ENCODE measurements around the gene HSD3B7. TPM values are rescaled to one million over a fixed set of nuclear protein-coding genes. Genes with fewer than 3 reads are reported as not detected.

HSD3B7 gene
- total RNA-seq, 4 donors from 2014 or later, result 6.9 to 17.0 (median 8.8) TPM

DNA sequence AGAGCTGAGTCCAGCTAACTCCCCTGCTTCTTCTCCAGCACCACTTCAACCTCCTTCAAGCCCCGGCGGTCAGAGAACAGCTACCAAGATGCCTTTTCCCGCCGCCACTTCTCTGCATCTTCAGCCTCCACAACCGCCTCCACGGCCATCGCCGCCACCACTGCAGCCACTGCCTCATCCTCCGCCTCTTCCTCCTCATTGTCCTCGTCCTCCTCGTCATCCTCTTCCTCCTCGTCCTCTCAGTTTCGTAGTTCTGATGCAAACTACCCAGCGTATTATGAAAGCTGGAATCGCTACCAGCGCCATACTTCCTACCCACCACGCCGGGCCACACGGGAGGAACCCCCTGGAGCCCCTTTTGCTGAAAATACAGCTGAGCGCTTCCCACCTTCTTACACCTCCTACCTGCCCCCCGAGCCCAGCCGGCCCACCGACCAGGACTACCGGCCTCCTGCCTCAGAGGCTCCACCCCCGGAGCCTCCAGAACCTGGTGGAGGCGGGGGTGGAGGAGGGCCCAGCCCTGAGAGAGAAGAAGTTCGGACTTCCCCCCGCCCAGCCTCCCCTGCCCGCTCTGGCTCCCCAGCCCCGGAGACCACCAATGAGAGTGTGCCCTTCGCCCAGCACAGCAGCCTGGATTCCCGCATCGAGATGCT is 20.3 kb upstream of the HSD3B7 start:
- WGBS, 2 donors, result 88 to 93% methylated on average over 17 to 19 of the region's 33 CpGs
- DNase-seq, result no peak

DNA sequence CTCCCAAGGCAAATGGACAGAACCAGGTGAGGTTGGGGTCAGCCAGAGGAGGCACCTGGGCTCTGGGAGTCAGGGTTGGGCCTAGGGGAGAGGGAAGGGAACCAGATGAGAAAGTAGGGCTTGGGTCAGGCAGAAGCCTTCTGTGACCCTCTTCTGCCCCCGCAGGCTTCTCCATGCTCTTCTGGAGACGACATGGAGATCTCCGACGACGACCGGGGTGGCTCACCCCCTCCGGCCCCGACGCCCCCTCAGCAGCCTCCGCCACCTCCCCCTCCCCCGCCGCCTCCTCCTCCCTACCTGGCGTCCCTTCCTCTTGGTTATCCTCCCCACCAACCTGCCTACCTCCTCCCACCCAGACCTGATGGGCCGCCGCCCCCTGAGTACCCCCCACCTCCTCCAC is 19.6 kb upstream of the HSD3B7 start:
- no peaks in the 10 kb centered on the region for H3K9me3 ChIP-seq
- intact Hi-C loops (cut with DNase I), result no loop called here
- 90 to 92% methylated on average over 5 to 10 of the region's 15 CpGs for WGBS, 2 donors
- no peak overlapping the region for H3K4me3 ChIP-seq
- peaks cover 63 to 100% (median 96%) of the 10 kb centered on the region in 3 donors for H3K36me3 ChIP-seq
- no peak overlapping the region for H3K27ac ChIP-seq
- H3K27me3 ChIP-seq, result no peaks in the 10 kb centered on the region
- TF ChIP-seq, protein P1, sequence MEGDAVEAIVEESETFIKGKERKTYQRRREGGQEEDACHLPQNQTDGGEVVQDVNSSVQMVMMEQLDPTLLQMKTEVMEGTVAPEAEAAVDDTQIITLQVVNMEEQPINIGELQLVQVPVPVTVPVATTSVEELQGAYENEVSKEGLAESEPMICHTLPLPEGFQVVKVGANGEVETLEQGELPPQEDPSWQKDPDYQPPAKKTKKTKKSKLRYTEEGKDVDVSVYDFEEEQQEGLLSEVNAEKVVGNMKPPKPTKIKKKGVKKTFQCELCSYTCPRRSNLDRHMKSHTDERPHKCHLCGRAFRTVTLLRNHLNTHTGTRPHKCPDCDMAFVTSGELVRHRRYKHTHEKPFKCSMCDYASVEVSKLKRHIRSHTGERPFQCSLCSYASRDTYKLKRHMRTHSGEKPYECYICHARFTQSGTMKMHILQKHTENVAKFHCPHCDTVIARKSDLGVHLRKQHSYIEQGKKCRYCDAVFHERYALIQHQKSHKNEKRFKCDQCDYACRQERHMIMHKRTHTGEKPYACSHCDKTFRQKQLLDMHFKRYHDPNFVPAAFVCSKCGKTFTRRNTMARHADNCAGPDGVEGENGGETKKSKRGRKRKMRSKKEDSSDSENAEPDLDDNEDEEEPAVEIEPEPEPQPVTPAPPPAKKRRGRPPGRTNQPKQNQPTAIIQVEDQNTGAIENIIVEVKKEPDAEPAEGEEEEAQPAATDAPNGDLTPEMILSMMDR (IDR thresholded peaks at IDR 0.05), result no peak
- no peak for TF ChIP-seq POLR2A (IDR thresholded peaks at IDR 0.05)
- no peaks in the 10 kb centered on the region for H3K4me1 ChIP-seq
- no peak for DNase-seq

More for the DNA sequence above, 20.3 kb upstream of the HSD3B7 start:
- intact Hi-C loops (cut with DNase I), result no loop called here
- H3K36me3 ChIP-seq, result peaks cover 61 to 100% (median 92%) of the 10 kb centered on the region in 3 donors
- no peak overlapping the region for H3K4me3 ChIP-seq
- no peaks in the 10 kb centered on the region for H3K9me3 ChIP-seq
- H3K27ac ChIP-seq, result no peak overlapping the region
- TF ChIP-seq POLR2A (IDR thresholded peaks at IDR 0.05), result no peak
- TF ChIP-seq, protein P1 (IDR thresholded peaks at IDR 0.05), result no peak
- H3K27me3 ChIP-seq, result no peaks in the 10 kb centered on the region
- H3K4me1 ChIP-seq, result no peaks in the 10 kb centered on the region

DNA sequence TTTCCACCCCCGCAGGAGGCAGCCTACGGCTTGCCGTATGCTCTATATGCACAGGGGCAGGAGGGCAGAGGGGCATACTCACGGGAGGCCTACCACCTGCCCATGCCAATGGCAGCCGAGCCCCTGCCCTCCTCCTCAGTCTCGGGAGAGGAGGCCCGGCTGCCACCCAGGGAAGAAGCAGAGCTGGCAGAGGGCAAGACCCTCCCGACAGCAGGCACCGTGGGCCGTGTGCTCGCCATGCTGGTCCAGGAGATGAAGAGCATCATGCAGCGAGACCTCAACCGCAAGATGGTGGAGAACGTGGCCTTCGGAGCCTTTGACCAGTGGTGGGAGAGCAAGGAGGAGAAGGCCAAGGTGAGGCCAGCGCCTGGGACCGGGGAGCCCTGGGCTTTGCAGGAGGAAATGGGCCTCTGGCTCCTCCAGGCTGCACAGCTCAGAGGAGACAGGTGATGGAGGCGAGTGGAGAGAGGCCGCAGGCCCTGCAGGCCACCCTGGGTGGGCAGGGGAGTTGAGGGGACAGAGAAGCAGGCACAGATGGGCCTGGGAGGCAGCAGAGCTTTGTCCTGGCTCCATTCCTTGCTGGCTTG is 18.9 kb upstream of the HSD3B7 start:
- Histone ChIP-seq H3K4me1 (no peaks in the 10 kb centered on the region), H3K9me3 (no peaks in the 10 kb centered on the region), H3K27me3 (no peaks in the 10 kb centered on the region), H3K36me3 (peaks cover 63 to 100% (median 98%) of the 10 kb centered on the region in 3 donors), H3K4me3 (no peak overlapping the region), H3K27ac (no peak overlapping the region)
- DNase-seq, result no peak
- TF ChIP-seq, protein P1 (IDR thresholded peaks at IDR 0.05), result no peak
- TF ChIP-seq POLR2A (IDR thresholded peaks at IDR 0.05), result no peak
- WGBS, 2 donors, result 96 to 97% methylated on average over 9 to 12 of the region's 19 CpGs
- intact Hi-C loops (cut with DNase I), result no loop called here

DNA sequence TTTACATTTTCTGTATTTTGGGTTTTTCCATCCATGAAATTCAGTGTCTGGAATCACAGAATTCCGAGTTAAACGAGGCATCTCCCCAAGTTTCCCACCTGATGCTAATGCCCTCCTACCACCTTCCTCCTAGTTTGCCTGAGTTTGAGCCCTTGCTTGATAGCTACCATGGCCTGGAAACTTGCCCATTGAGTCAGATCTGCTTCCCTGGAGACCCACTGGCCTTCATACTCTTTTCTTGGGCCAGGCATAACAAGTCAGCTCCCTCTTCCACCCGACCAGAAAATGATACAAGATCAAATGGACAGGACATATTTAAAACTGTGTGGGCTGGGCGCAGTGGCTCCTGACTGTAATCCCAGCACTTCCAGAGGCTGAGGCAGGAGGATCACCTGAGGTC is 17.2 kb upstream of the HSD3B7 start:
- peaks cover 51 to 100% (median 95%) of the 10 kb centered on the region in 3 donors for H3K36me3 ChIP-seq
- no peak overlapping the region for H3K27ac ChIP-seq
- H3K27me3 ChIP-seq, result no peaks in the 10 kb centered on the region
- DNase-seq, result no peak
- WGBS, 2 donors, result 80 to 94% methylated on average over 2 to 4 of the region's 4 CpGs
- H3K4me3 ChIP-seq, result no peak overlapping the region
- intact Hi-C loops (cut with DNase I), result no loop called here
- H3K9me3 ChIP-seq, result no peaks in the 10 kb centered on the region
- TF ChIP-seq, protein P1 (IDR thresholded peaks at IDR 0.05), result no peak
- no peak for TF ChIP-seq POLR2A (IDR thresholded peaks at IDR 0.05)
- H3K4me1 ChIP-seq, result no peaks in the 10 kb centered on the region

DNA sequence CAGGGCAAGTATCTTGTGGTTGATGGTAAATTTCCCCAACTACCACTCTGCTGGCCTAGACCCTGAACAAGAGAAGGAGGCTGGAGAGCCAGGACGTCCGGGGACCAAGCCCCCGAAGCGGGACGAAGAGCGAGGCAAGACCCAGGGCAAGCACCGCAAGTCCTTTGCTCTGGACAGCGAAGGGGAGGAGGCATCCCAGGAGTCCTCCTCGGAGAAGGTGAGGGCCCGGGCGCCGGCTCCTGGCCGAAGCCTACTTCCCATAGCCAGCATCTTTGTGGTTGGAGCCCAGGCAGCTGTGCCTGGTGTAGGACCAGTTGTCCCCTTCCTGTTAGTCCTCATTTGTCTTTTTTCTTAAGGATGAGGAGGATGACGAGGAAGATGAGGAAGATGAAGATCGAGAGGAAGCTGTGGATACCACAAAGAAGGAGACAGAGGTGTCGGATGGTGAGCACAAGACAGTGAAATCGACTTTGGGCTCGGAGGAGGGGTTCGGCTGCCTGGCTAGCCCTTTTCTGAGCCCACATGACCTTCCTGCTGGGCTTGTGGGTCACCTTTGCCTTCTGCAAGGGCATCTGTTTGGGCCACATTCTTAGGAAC is 15.7 kb upstream of the HSD3B7 start:
- TF ChIP-seq, protein P1 (IDR thresholded peaks at IDR 0.05), result no peak
- no peak for TF ChIP-seq POLR2A (IDR thresholded peaks at IDR 0.05)
- Histone ChIP-seq H3K9me3 (no peaks in the 10 kb centered on the region), H3K27me3 (no peaks in the 10 kb centered on the region), H3K4me1 (no peaks in the 10 kb centered on the region), H3K36me3 (peaks cover 47 to 100% (median 90%) of the 10 kb centered on the region in 3 donors), H3K4me3 (no peak overlapping the region), H3K27ac (no peak overlapping the region)
- intact Hi-C loops (cut with DNase I), result no loop called here
- WGBS, 2 donors, result 91 to 93% methylated on average over 14 to 17 of the region's 19 CpGs
- DNase-seq, result no peak
